Keratinocyte (primary cell): ENCODE measurements around the gene CERS4. TPM values are rescaled to one million over a fixed set of nuclear protein-coding genes. Genes with fewer than 3 reads are reported as not detected.

ENCODE experiments used
- DNase-seq: peaks from one replicate; pipeline ENCODE4 v3.0.0-alpha.2; 2011; ENCODE audit warnings: low read depth, missing footprints, low spot score
- FAIRE-seq: peaks from 2 replicates; lab custom pipeline; 2011; peaks lifted over from hg19 to GRCh38; lab: Jason Lieb, UNC
- H2AFZ ChIP-seq: 2 replicates; pipeline ENCODE4 v1.6.0; 2012; ENCODE audit warnings: low read length, control low read depth, inconsistent platforms; ENCODE audit not compliant: control insufficient read depth
- H3K27ac ChIP-seq: 2 replicates; pipeline ENCODE4 v1.5.1; 2011; ENCODE audit warnings: low read length; ENCODE audit not compliant: control insufficient read depth, insufficient read depth
- H3K27me3 ChIP-seq: 3 replicates; pipeline ENCODE4 v1.6.0; 2011; ENCODE audit warnings: low read length; ENCODE audit not compliant: control insufficient read depth, insufficient read depth; ENCODE audit errors: extremely low read depth
- H3K36me3 ChIP-seq, 2 experiments: 2 replicates in 1 of 2; 3 replicates in 1 of 2; pipeline ENCODE4 v1.5.1; 2011; ENCODE audit warnings: low read length in 2 of 2, mild to moderate bottlenecking in 1 of 2; ENCODE audit not compliant: control insufficient read depth in 2 of 2, insufficient read depth in 2 of 2; ENCODE audit errors: extremely low read depth in 1 of 2
- H3K4me1 ChIP-seq: 3 replicates; pipeline ENCODE4 v1.5.1; 2011; ENCODE audit warnings: low read length; ENCODE audit not compliant: control insufficient read depth, insufficient read depth; ENCODE audit errors: extremely low read depth
- H3K4me2 ChIP-seq: 3 replicates; pipeline ENCODE4 v1.6.0; 2011; ENCODE audit warnings: low read depth, low read length; ENCODE audit not compliant: control insufficient read depth, insufficient read depth; ENCODE audit errors: extremely low read depth
- H3K4me3 ChIP-seq, 3 experiments: fragments of 200-600 bp in 1 of 3; sonication (generic) in 1 of 3; 2 replicates in 2 of 3; 3 replicates in 1 of 3; pipeline ENCODE4 v1.5.1; 2011 to 2016; ENCODE audit warnings: low read length in 3 of 3, mild to moderate bottlenecking in 3 of 3, control low read depth in 2 of 3, inconsistent platforms in 1 of 3, low read depth in 1 of 3, mixed read lengths in 1 of 3, mixed run types in 1 of 3, moderate library complexity in 1 of 3; ENCODE audit not compliant: control insufficient read depth in 2 of 3, insufficient read depth in 2 of 3; ENCODE audit errors: extremely low read depth in 1 of 3
- H3K79me2 ChIP-seq: 2 replicates; pipeline ENCODE4 v1.6.0; 2012; ENCODE audit warnings: low read length; ENCODE audit not compliant: control insufficient read depth, insufficient read depth
- H3K9ac ChIP-seq: 3 replicates; pipeline ENCODE4 v1.6.0; 2011; ENCODE audit warnings: low read length; ENCODE audit not compliant: control insufficient read depth, insufficient read depth; ENCODE audit errors: extremely low read depth
- H3K9me1 ChIP-seq: 3 replicates; pipeline ENCODE4 v1.6.0; 2011; ENCODE audit warnings: low read length; ENCODE audit not compliant: control insufficient read depth, insufficient read depth; ENCODE audit errors: extremely low read depth
- H3K9me3 ChIP-seq: 2 replicates; pipeline ENCODE4 v1.5.1; 2012; ENCODE audit warnings: low read depth, low read length; ENCODE audit not compliant: control insufficient read depth
- H4K20me1 ChIP-seq: 3 replicates; pipeline ENCODE4 v1.6.0; 2011; ENCODE audit warnings: low read length; ENCODE audit not compliant: control insufficient read depth, insufficient read depth; ENCODE audit errors: extremely low read depth
- EZH2 ChIP-seq: IDR thresholded peaks from one replicate; pipeline ENCODE4 v1.6.1; 2012; ENCODE audit warnings: inconsistent platforms, mild to moderate bottlenecking, low read length, moderate library complexity
- dilution Hi-C: fragments of 300-500 bp; cut with MboI; formaldehyde crosslinking; loops from one replicate; pipeline ENCODE4 v1.7.0; 2020; ENCODE audit warnings: low sequenced_read_pairs; ENCODE audit not compliant: extremely low pct_ligation_motif_present
- polyA plus RNA-seq, 5 experiments: library from polyadenylated mRNA; depleted of rRNA in 3 of 5; stranded (reverse) in 3 of 5; stranded (forward) in 1 of 5; unstranded in 1 of 5; fragments of >200 nt; gene quantifications; 1 replicate in 1 of 5; 2 replicates in 3 of 5; 3 replicates in 1 of 5; pipeline versions ENCODE4 v1.2.1 to v1.2.3, GENCODE V29; 2011 to 2012; ENCODE audit warnings: missing spikeins in 2 of 5, low read depth in 1 of 5, low replicate concordance in 1 of 5
- TF ChIP-seq, protein P1 (sequence below), 3 experiments: IDR thresholded peaks in 1 of 3; conservative IDR thresholded peaks in 1 of 3; optimal IDR thresholded peaks in 1 of 3; 2 replicates in 2 of 3; 3 replicates in 1 of 3; pipeline versions ENCODE3 to v1.5.1; 2011; ENCODE audit warnings: low read length in 3 of 3, mild to moderate bottlenecking in 3 of 3, moderate library complexity in 2 of 3, control low read depth in 1 of 3, inconsistent platforms in 1 of 3; ENCODE audit not compliant: insufficient read depth in 2 of 3; ENCODE audit errors: extremely low read depth in 1 of 3

The CERS4 gene
- polyA plus RNA-seq, 1 donor (not counting 4 experiments of a cell fraction or from before 2014, with no cell fraction given) = 19.8 TPM

GRCh38 chr19:8238251-8238650 lies 29.1 kb downstream of the CERS4 start:
- Histone ChIP-seq H3K9me3 (peaks cover 4% of the 10 kb centered on the region), H3K4me1 (peaks cover 23% of the 10 kb centered on the region), H3K79me2 (no peaks in the 10 kb centered on the region), H3K27ac (no peak overlapping the region), H3K4me3 (peak overlapping the region in 2 of 3 experiments; percentile 27 to 35), H3K4me2 (peak overlapping the region; percentile 54), H3K9ac (peak overlapping the region; percentile 22), H4K20me1 (no peaks in the 10 kb centered on the region), H3K27me3 (no peaks in the 10 kb centered on the region), H2AFZ (peak overlapping the region; percentile 62), H3K9me1 (no peaks in the 10 kb centered on the region), H3K36me3 (no peaks in the 10 kb centered on the region)
- FAIRE-seq (peak; percentile 76), DNase-seq (no peak)
- dilution Hi-C loops = no loop called here
- TF ChIP-seq, protein P1, sequence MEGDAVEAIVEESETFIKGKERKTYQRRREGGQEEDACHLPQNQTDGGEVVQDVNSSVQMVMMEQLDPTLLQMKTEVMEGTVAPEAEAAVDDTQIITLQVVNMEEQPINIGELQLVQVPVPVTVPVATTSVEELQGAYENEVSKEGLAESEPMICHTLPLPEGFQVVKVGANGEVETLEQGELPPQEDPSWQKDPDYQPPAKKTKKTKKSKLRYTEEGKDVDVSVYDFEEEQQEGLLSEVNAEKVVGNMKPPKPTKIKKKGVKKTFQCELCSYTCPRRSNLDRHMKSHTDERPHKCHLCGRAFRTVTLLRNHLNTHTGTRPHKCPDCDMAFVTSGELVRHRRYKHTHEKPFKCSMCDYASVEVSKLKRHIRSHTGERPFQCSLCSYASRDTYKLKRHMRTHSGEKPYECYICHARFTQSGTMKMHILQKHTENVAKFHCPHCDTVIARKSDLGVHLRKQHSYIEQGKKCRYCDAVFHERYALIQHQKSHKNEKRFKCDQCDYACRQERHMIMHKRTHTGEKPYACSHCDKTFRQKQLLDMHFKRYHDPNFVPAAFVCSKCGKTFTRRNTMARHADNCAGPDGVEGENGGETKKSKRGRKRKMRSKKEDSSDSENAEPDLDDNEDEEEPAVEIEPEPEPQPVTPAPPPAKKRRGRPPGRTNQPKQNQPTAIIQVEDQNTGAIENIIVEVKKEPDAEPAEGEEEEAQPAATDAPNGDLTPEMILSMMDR (optimal IDR thresholded peaks at IDR 0.05 in 1 of 3, IDR thresholded peaks at IDR 0.05 in 1 of 3, conservative IDR thresholded peaks at IDR 0.05 in 1 of 3; ENCODE audit: extremely low read depth in 1 of 3, insufficient read depth in 2 of 3, low read length in 3 of 3) = no peak
- TF ChIP-seq EZH2 = no peak

- peaks cover 7% of the 10 kb centered on the region for H3K9me3 ChIP-seq
- no peaks in the 10 kb centered on the region for H3K9me1 ChIP-seq
- dilution Hi-C loops = no loop called here
- H3K4me1 ChIP-seq = peaks cover 23% of the 10 kb centered on the region
- H3K36me3 ChIP-seq = no peaks in the 10 kb centered on the region
- H3K4me2 ChIP-seq = peak overlapping the region; percentile 8
- H3K27me3 ChIP-seq = no peaks in the 10 kb centered on the region
- peak; percentile 43 for FAIRE-seq
- peak overlapping the region; percentile 7 for H3K9ac ChIP-seq
- H3K27ac ChIP-seq = no peak overlapping the region
- no peak for DNase-seq
- no peak overlapping the region for H3K4me3 ChIP-seq
- TF ChIP-seq EZH2 = no peak
- TF ChIP-seq, protein P1 (optimal IDR thresholded peaks at IDR 0.05 in 1 of 3, IDR thresholded peaks at IDR 0.05 in 1 of 3, conservative IDR thresholded peaks at IDR 0.05 in 1 of 3; ENCODE audit: extremely low read depth in 1 of 3, insufficient read depth in 2 of 3, low read length in 3 of 3) = no peak
- no peaks in the 10 kb centered on the region for H4K20me1 ChIP-seq
- H3K79me2 ChIP-seq = no peaks in the 10 kb centered on the region
- H2AFZ ChIP-seq = no peak overlapping the region
Observed at GRCh38 chr19:8239528-8240273, 30.5 kb downstream of the CERS4 start.
